B cell (primary cell): Measurements from ENCODE around the gene RNF149. TPM values are rescaled to one million over a fixed set of nuclear protein-coding genes. Genes with fewer than 3 reads are reported as not detected.

Experiments used
- ATAC-seq: fragments of 200-7000 bp; cut with Tn5 transposase; one replicate; pipeline ENCODE4 v1.10.0; 2021; ENCODE audit warnings: low read depth, mild to moderate bottlenecking, moderate number of reproducible peaks, moderate library complexity
- CTCF ChIA-PET: fragments of 350-600 bp; sonication (Branson Sonifier 250); formaldehyde crosslinking; loops from one replicate; lab custom pipeline; 2021; ENCODE audit warnings: antibody characterized with exemption, inconsistent platforms; lab: Charles Lee
- POLR2A ChIA-PET: fragments of 350-600 bp; sonication (Branson Sonifier 250); formaldehyde crosslinking; loops from one replicate; lab custom pipeline; 2021; ENCODE audit warnings: antibody characterized with exemption; lab: Charles Lee
- DNase-seq: peaks from one replicate; pipeline ENCODE4 v3.0.0; 2013
- H2AFZ ChIP-seq: 2 replicates; pipeline ENCODE4 v1.6.1; 2012; ENCODE audit warnings: mild to moderate bottlenecking, low read depth, low read length; ENCODE audit not compliant: insufficient read depth, poor library complexity, severe bottlenecking
- H3K27ac ChIP-seq, 2 donors: 1 replicate in 1 of 2; 2 replicates in 1 of 2; pipeline ENCODE4 v1.5.1; 2012 to 2013; ENCODE audit warnings: low read length in 2 of 2, mild to moderate bottlenecking in 2 of 2, moderate library complexity in 1 of 2
- H3K27me3 ChIP-seq, 4 experiments: fragments of 200-600 bp in 1 of 4; sonication (generic) in 1 of 4; replicated peaks in 1 of 4; 1 replicate in 2 of 4; 2 replicates in 2 of 4; pipeline versions ENCODE4 v1.6.1 to v1.7.0; 2013 to 2016; ENCODE audit warnings: low read length in 3 of 4, mild to moderate bottlenecking in 2 of 4, mixed read lengths in 1 of 4, moderate library complexity in 1 of 4; ENCODE audit not compliant: insufficient read depth in 4 of 4, control insufficient read depth in 3 of 4; ENCODE audit errors: control extremely low read depth in 1 of 4
- H3K36me3 ChIP-seq, 2 experiments: replicated peaks in 1 of 2; 1 replicate in 1 of 2; 2 replicates in 1 of 2; pipeline versions ENCODE4 v1.6.1 to v1.7.1; 2013; ENCODE audit warnings: low read length in 1 of 2; ENCODE audit not compliant: insufficient read depth in 2 of 2, control insufficient read depth in 1 of 2; ENCODE audit errors: control extremely low read depth in 1 of 2, extremely low read depth in 1 of 2
- H3K4me1 ChIP-seq, 2 donors: fragments of 200-600 bp in 1 of 2; sonication (generic) in 1 of 2; 1 replicate in 1 of 2; 2 replicates in 1 of 2; pipeline versions ENCODE4 v1.5.1 to v1.6.1; 2013 to 2017; ENCODE audit warnings: low read length in 2 of 2; ENCODE audit not compliant: control insufficient read depth in 2 of 2, insufficient read depth in 2 of 2
- H3K4me2 ChIP-seq: replicated peaks from 2 replicates; pipeline ENCODE3; 2012; ENCODE audit warnings: mild to moderate bottlenecking, low read depth, low read length; ENCODE audit not compliant: poor library complexity, severe bottlenecking
- H3K4me3 ChIP-seq, 5 experiments: fragments of 200-600 bp in 1 of 5; sonication (generic) in 1 of 5; 1 replicate in 3 of 5; 2 replicates in 2 of 5; pipeline versions ENCODE4 v1.5.1 to v1.7.0; 2011 to 2016; ENCODE audit warnings: low read length in 4 of 5, mild to moderate bottlenecking in 4 of 5, low read depth in 2 of 5, control low read depth in 1 of 5, moderate library complexity in 1 of 5; ENCODE audit not compliant: insufficient read depth in 1 of 5; ENCODE audit errors: control extremely low read depth in 1 of 5, extremely low read depth in 1 of 5
- H3K79me2 ChIP-seq: fragments of 200-600 bp; sonication (generic); one replicate; pipeline ENCODE4 v1.6.0; 2016; ENCODE audit warnings: low read length; ENCODE audit not compliant: control insufficient read depth, insufficient read depth
- H3K9ac ChIP-seq: fragments of 200-600 bp; sonication (generic); 2 replicates; pipeline ENCODE4 v1.6.1; 2017; ENCODE audit warnings: mild to moderate bottlenecking, low read length, moderate library complexity
- H3K9me3 ChIP-seq, 3 donors: one replicate each; pipeline versions ENCODE4 v1.6.1 to v1.7.1; 2013; ENCODE audit warnings: low read length in 2 of 3; ENCODE audit not compliant: control insufficient read depth in 2 of 3, insufficient read depth in 1 of 3; ENCODE audit errors: control extremely low read depth in 1 of 3
- H4K20me1 ChIP-seq: 2 replicates; pipeline ENCODE4 v1.6.0; 2012; ENCODE audit warnings: mild to moderate bottlenecking, low read length; ENCODE audit not compliant: insufficient read depth, control insufficient read depth, poor library complexity, severe bottlenecking
- H3K27ac Mint-ChIP-seq: one replicate; pipeline ENCODE4 v1.8.0; 2021; ENCODE audit warnings: mixed read lengths
- H3K27me3 Mint-ChIP-seq: one replicate; pipeline ENCODE4 v1.8.0; 2021; ENCODE audit warnings: mixed read lengths
- H3K4me1 Mint-ChIP-seq: one replicate; pipeline ENCODE4 v1.8.0; 2021; ENCODE audit warnings: mixed read lengths
- H3K4me3 Mint-ChIP-seq: one replicate; pipeline ENCODE4 v1.8.0; 2021; ENCODE audit warnings: mixed read lengths
- H3K9me3 Mint-ChIP-seq: one replicate; pipeline ENCODE4 v1.8.0; 2022; ENCODE audit warnings: mixed read lengths; ENCODE audit not compliant: insufficient read depth
- CTCF ChIP-seq: fragments of 200-600 bp; IDR thresholded peaks from one replicate; pipeline ENCODE4 v1.8.0; 2022; ENCODE audit warnings: antibody characterized with exemption, mild to moderate bottlenecking
- EZH2 ChIP-seq: IDR thresholded peaks from 2 replicates; pipeline ENCODE4 v1.6.1; 2012; ENCODE audit warnings: borderline replicate concordance, low read depth, mild to moderate bottlenecking, moderate library complexity, low read length; ENCODE audit not compliant: insufficient read depth, poor library complexity, severe bottlenecking
- WGBS: methylation state at CpG from one replicate; pipeline ENCODE4 v1.1.5; 2013; ENCODE audit warnings: missing lambda C conversion rate; ENCODE audit not compliant: insufficient coverage; 5-methylcytosine and 5-hydroxymethylcytosine counted together
- intact Hi-C: fragments of 100-400 bp; cut with micrococcal nuclease; formaldehyde crosslinking; loops from one replicate; pipeline ENCODE4 v1.10.0; 2022
- polyA plus RNA-seq: library from polyadenylated mRNA; depleted of rRNA; stranded (reverse); fragments of >200 nt; gene quantifications from 2 replicates; pipeline ENCODE4 v1.2.3, GENCODE V29; 2012
- total RNA-seq, 2 donors: library from RNA; stranded (reverse); fragments of 120-200 nt in 1 of 2; gene quantifications; 1 replicate in 1 of 2; 2 replicates in 1 of 2; pipeline versions ENCODE4 v1.2.3 to v1.2.4, GENCODE V29; 2013 to 2022

RNF149 gene
- total and polyA plus RNA-seq, 2 donors (not counting 1 experiment from before 2014, with no cell fraction given): 28.2 to 71.6 TPM

- H3K4me2 ChIP-seq: peak overlapping the region; percentile 41
- no peaks in the 10 kb centered on the region for H3K79me2 ChIP-seq
- no peaks in the 10 kb centered on the region for H3K27me3 ChIP-seq
- Mint-ChIP-seq H3K4me1 (no peaks in the 10 kb centered on the region), H3K9me3 (no peaks in the 10 kb centered on the region), H3K27me3 (no peaks in the 10 kb centered on the region), H3K4me3 (no peak overlapping the region), H3K27ac (no peak overlapping the region)
- no peak overlapping the region for H3K27ac ChIP-seq
- ATAC-seq (no peak), DNase-seq (no peak)
- H3K9ac ChIP-seq: no peak overlapping the region
- POLR2A ChIA-PET: no interaction called here
- WGBS: no CpG with 5 or more reads among the region's 4 CpGs
- peaks cover 0 to 8% (median 0%) of the 10 kb centered on the region in 3 donors for H3K9me3 ChIP-seq
- TF ChIP-seq EZH2 (no peak), CTCF (no peak)
- CTCF ChIA-PET: interaction anchor here (0.9 to 1.6 kb wide), 3 partner anchors 12 to 124 kb away, joined by 3 to 9 read pairs (median 3); no protein-coding TSS in a partner anchor
- no peak overlapping the region for H3K4me3 ChIP-seq
- peaks cover 18 to 19% of the 10 kb centered on the region in 2 donors for H3K4me1 ChIP-seq
- H4K20me1 ChIP-seq: no peaks in the 10 kb centered on the region
- intact Hi-C loops: no loop called here
- H2AFZ ChIP-seq: no peak overlapping the region
- no peaks in the 10 kb centered on the region for H3K36me3 ChIP-seq
Measured at GRCh38 chr2:101329026-101329425, 20.5 kb upstream of the RNF149 start.

GRCh38 chr2:101328474-101329007 lies 20.0 kb upstream of the RNF149 start:
- H4K20me1 ChIP-seq: no peaks in the 10 kb centered on the region
- H2AFZ ChIP-seq: peak overlapping the region; percentile 49
- ChIA-PET POLR2A (no interaction called here), CTCF (interaction anchor here (0.6 to 1.6 kb wide), 4 partner anchors 12 to 123 kb away, joined by 3 to 9 read pairs (median 4); no protein-coding TSS in a partner anchor)
- peak overlapping the region in 1 of 2 donors; percentile 22 for H3K27ac ChIP-seq
- intact Hi-C loops: no loop called here
- no peak overlapping the region for H3K4me3 Mint-ChIP-seq
- H3K4me2 ChIP-seq: peak overlapping the region; percentile 41
- no peak overlapping the region for H3K27ac Mint-ChIP-seq
- no peak overlapping the region for H3K9ac ChIP-seq
- no peaks in the 10 kb centered on the region for H3K4me1 Mint-ChIP-seq
- H3K9me3 ChIP-seq: peaks cover 0 to 8% (median 0%) of the 10 kb centered on the region in 3 donors
- no peaks in the 10 kb centered on the region for H3K27me3 ChIP-seq
- H3K79me2 ChIP-seq: no peaks in the 10 kb centered on the region
- H3K36me3 ChIP-seq: no peaks in the 10 kb centered on the region
- ATAC-seq (peak; percentile 24), DNase-seq (no peak)
- H3K4me3 ChIP-seq: peak overlapping the region in 1 of 5 experiments; percentile 0
- WGBS: 0% methylated on average over 2 of the region's 3 CpGs
- TF ChIP-seq EZH2: no peak
- no peak for TF ChIP-seq CTCF
- peaks cover 18 to 19% of the 10 kb centered on the region in 2 donors for H3K4me1 ChIP-seq
- H3K27me3 Mint-ChIP-seq: no peaks in the 10 kb centered on the region
- no peaks in the 10 kb centered on the region for H3K9me3 Mint-ChIP-seq
